PFSK-1 (cell line): ENCODE results near the gene SMAD2.

Experiments
- POLR2AphosphoS5 ChIP-seq: IDR thresholded peaks from 2 replicates; pipeline ENCODE4 v1.6.1; 2012; ENCODE audit warnings: low read depth, mild to moderate bottlenecking, control low read depth, low read length, moderate library complexity
- TF ChIP-seq, protein P1 (sequence below), 2 experiments: IDR thresholded peaks; 2 replicates each; pipeline versions ENCODE4 v1.6.1 to v1.8.0; 2011 to 2012; ENCODE audit warnings: low read depth in 2 of 2, low read length in 2 of 2, control low read depth in 1 of 2, inconsistent platforms in 1 of 2, mild to moderate bottlenecking in 1 of 2, moderate library complexity in 1 of 2; ENCODE audit not compliant: insufficient read depth in 1 of 2

DNA sequence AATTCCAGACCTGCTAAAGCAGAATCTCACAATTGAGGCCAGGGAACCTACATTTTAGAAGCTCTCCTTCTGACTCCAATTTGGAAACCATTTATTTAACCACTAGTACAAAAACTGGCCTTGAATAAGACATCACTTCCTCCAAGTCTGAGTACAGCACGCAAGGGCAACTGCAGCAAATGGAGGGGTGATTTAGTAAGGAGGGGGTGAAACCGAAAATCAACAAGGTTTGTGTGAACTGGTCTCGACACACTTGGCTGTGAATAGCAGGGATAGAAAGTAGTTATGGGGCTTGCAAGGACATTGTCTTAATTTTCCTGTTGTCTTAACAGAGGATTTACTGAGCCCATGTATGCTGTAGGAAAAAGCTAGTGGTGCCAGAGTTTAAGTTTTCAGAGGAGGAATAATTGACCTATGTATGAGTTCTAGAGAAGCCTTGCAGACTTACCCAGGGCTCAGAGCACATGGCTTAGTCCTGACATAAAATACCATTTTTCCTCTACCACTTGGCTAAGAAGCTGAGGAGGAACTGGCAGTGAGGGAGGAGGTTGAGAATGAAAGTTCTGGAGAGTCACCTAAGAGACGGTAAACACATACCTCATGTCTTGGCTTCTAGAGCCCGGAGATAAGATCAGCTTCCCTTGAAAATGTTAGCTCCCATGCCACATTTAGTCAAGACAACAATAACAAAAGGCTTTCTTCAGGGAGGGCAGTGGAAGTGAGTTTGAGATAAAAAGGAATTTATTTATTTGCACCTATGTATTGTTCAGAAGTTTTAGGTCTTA, 114.8 kb downstream of the SMAD2 start:
- no peak for TF ChIP-seq POLR2AphosphoS5
- TF ChIP-seq, protein P1, sequence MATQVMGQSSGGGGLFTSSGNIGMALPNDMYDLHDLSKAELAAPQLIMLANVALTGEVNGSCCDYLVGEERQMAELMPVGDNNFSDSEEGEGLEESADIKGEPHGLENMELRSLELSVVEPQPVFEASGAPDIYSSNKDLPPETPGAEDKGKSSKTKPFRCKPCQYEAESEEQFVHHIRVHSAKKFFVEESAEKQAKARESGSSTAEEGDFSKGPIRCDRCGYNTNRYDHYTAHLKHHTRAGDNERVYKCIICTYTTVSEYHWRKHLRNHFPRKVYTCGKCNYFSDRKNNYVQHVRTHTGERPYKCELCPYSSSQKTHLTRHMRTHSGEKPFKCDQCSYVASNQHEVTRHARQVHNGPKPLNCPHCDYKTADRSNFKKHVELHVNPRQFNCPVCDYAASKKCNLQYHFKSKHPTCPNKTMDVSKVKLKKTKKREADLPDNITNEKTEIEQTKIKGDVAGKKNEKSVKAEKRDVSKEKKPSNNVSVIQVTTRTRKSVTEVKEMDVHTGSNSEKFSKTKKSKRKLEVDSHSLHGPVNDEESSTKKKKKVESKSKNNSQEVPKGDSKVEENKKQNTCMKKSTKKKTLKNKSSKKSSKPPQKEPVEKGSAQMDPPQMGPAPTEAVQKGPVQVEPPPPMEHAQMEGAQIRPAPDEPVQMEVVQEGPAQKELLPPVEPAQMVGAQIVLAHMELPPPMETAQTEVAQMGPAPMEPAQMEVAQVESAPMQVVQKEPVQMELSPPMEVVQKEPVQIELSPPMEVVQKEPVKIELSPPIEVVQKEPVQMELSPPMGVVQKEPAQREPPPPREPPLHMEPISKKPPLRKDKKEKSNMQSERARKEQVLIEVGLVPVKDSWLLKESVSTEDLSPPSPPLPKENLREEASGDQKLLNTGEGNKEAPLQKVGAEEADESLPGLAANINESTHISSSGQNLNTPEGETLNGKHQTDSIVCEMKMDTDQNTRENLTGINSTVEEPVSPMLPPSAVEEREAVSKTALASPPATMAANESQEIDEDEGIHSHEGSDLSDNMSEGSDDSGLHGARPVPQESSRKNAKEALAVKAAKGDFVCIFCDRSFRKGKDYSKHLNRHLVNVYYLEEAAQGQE (IDR thresholded peaks at IDR 0.05; ENCODE audit: insufficient read depth in 1 of 2, low read depth in 2 of 2, low read length in 2 of 2) = no peak
